HCT116 (cell line): ENCODE data around the gene CDK14. TPM values are rescaled to one million over a fixed set of nuclear protein-coding genes. Genes with fewer than 3 reads are reported as not detected.

ENCODE experiments used
- ATAC-seq: fragments of 200-7000 bp; cut with Tn5 transposase; 2 replicates; pipeline ENCODE4 v1.9.1; 2020; ENCODE audit warnings: mild to moderate bottlenecking, moderate library complexity
- BruUV-seq: library from RNA; stranded (reverse); fragments of 400-500 nt; replicated peaks from 2 replicates; lab custom pipeline; 2021; lab: Mats Ljungman, UMichigan
- CTCF ChIA-PET: fragments of 300-600 bp; sonication (Branson Sonifier 250); formaldehyde crosslinking; loops from one replicate; lab custom pipeline; 2021; ENCODE audit warnings: antibody characterized with exemption; lab: Charles Lee
- POLR2A ChIA-PET: fragments of 300-600, 350-600 bp; sonication (Branson Sonifier 250); formaldehyde crosslinking; loops from one replicate; lab custom pipeline; 2021; ENCODE audit warnings: antibody characterized with exemption; lab: Charles Lee
- RAD21 ChIA-PET, 2 experiments: fragments of 300-600 bp; sonication (Branson Sonifier 250); formaldehyde crosslinking; loops; one replicate each; lab custom pipeline; 2023; ENCODE audit warnings: low total read pairs in 2 of 2; ENCODE audit not compliant: uncharacterized antibody in 2 of 2, unreplicated experiment in 2 of 2, low non-redundant PET in 1 of 2; lab: Charles Lee
- DNase-seq: peaks from one replicate; pipeline ENCODE4 v3.0.0-alpha.2; 2010; ENCODE audit warnings: low read depth, low spot score
- H2AFZ ChIP-seq: fragments of 200-600 bp; shearing (Covaris generic), sonication (generic); 2 replicates; pipeline ENCODE4 v1.6.1; 2017; ENCODE audit warnings: low read depth, mixed run types, mixed read lengths, antibody characterized with exemption, low read length; ENCODE audit not compliant: poor library complexity, severe bottlenecking
- H3K27ac ChIP-seq: 2 replicates; pipeline ENCODE4 v1.5.1; 2012; ENCODE audit warnings: low read depth, low read length
- H3K27me3 ChIP-seq: fragments of 200-600 bp; sonication (generic); 2 replicates; pipeline ENCODE4 v1.6.1; 2016; ENCODE audit warnings: mixed run types, low read length, mixed read lengths; ENCODE audit not compliant: insufficient read depth
- H3K36me3 ChIP-seq, 2 experiments: fragments of 200-500 bp in 1 of 2; fragments of 200-600 bp in 1 of 2; sonication (Bioruptor generic) in 1 of 2; sonication (generic) in 1 of 2; 2 replicates each; pipeline versions ENCODE4 v1.5.1 to v1.6.1; 2014 to 2016; ENCODE audit warnings: low read length in 2 of 2, inconsistent platforms in 1 of 2, mixed read lengths in 1 of 2, mixed run types in 1 of 2; ENCODE audit not compliant: insufficient read depth in 2 of 2, control insufficient read depth in 1 of 2
- H3K4me1 ChIP-seq, 2 experiments: fragments of 200-600 bp in 1 of 2; sonication (generic) in 1 of 2; 2 replicates each; pipeline versions ENCODE4 v1.5.1 to v1.6.1; 2012 to 2017; ENCODE audit warnings: low read length in 2 of 2, inconsistent platforms in 1 of 2, mild to moderate bottlenecking in 1 of 2, mixed read lengths in 1 of 2, mixed run types in 1 of 2, moderate library complexity in 1 of 2; ENCODE audit not compliant: insufficient read depth in 2 of 2, control insufficient read depth in 1 of 2
- H3K4me2 ChIP-seq: fragments of 200-600 bp; sonication (generic); 2 replicates; pipeline ENCODE4 v1.6.1; 2017; ENCODE audit warnings: mixed run types, low read length, mixed read lengths
- H3K4me3 ChIP-seq, 2 experiments: fragments of 200-600 bp in 1 of 2; sonication (generic) in 1 of 2; replicated peaks in 1 of 2; 2 replicates each; pipeline ENCODE4 v1.5.1; 2011 to 2016; ENCODE audit warnings: low read length in 2 of 2, control low read depth in 1 of 2, low read depth in 1 of 2, mild to moderate bottlenecking in 1 of 2, mixed read lengths in 1 of 2, mixed run types in 1 of 2
- H3K79me2 ChIP-seq: fragments of 200-600 bp; sonication (generic); 2 replicates; pipeline ENCODE4 v1.6.1; 2017; ENCODE audit warnings: mild to moderate bottlenecking, mixed run types, low read length, moderate library complexity, mixed read lengths; ENCODE audit not compliant: insufficient read depth
- H3K9ac ChIP-seq: fragments of 200-600 bp; sonication (generic); 2 replicates; pipeline ENCODE4 v1.6.1; 2016; ENCODE audit warnings: low read length, mixed read lengths
- H3K9me2 ChIP-seq: fragments of 200-600 bp; sonication (generic), shearing (Covaris generic); 2 replicates; pipeline ENCODE4 v1.6.1; 2017; ENCODE audit warnings: mixed run types, mild to moderate bottlenecking, moderate library complexity; ENCODE audit not compliant: insufficient read depth
- H3K9me3 ChIP-seq, 2 experiments: fragments of 200-500 bp in 1 of 2; fragments of 200-600 bp in 1 of 2; sonication (Bioruptor generic) in 1 of 2; sonication (generic) in 1 of 2; 2 replicates each; pipeline ENCODE4 v1.6.1; 2014 to 2017; ENCODE audit warnings: low read length in 2 of 2, mixed read lengths in 2 of 2, inconsistent platforms in 1 of 2, low read depth in 1 of 2, mild to moderate bottlenecking in 1 of 2, mixed run types in 1 of 2, moderate library complexity in 1 of 2; ENCODE audit not compliant: control insufficient read depth in 1 of 2, insufficient read depth in 1 of 2
- H4K20me1 ChIP-seq: fragments of 200-600 bp; sonication (generic), shearing (Covaris generic); 2 replicates; pipeline ENCODE4 v1.6.1; 2017; ENCODE audit warnings: mixed run types, mild to moderate bottlenecking, moderate library complexity; ENCODE audit not compliant: insufficient read depth
- CBX3 ChIP-seq: IDR thresholded peaks from 2 replicates; pipeline ENCODE4 v1.6.1; 2012; ENCODE audit warnings: low read depth
- CEBPB ChIP-seq: IDR thresholded peaks from 2 replicates; pipeline ENCODE4 v1.6.1; 2012; ENCODE audit warnings: low read depth
- ELF1 ChIP-seq: IDR thresholded peaks from 2 replicates; pipeline ENCODE4 v1.6.1; 2012; ENCODE audit warnings: low read depth, borderline replicate concordance
- EZH2 ChIP-seq: fragments of 200-600 bp; sonication (generic); IDR thresholded peaks from 2 replicates; pipeline ENCODE4 v1.6.1; 2017; ENCODE audit warnings: antibody characterized with exemption, mixed run types
- FOSL1 ChIP-seq: IDR thresholded peaks from 2 replicates; pipeline ENCODE4 v1.6.1; 2012; ENCODE audit warnings: low read depth
- RAD21 ChIP-seq: IDR thresholded peaks from 2 replicates; pipeline ENCODE4 v1.6.1; 2012; ENCODE audit warnings: low read depth, mild to moderate bottlenecking
- REST ChIP-seq: IDR thresholded peaks from 2 replicates; pipeline ENCODE4 v1.6.1; 2012; ENCODE audit warnings: low read depth
- SP1 ChIP-seq: IDR thresholded peaks from 2 replicates; pipeline ENCODE4 v1.6.1; 2012; ENCODE audit warnings: low read depth
- YY1 ChIP-seq: IDR thresholded peaks from 2 replicates; pipeline ENCODE4 v1.6.1; 2011; ENCODE audit warnings: low read length, low read depth, moderate library complexity, mild to moderate bottlenecking; ENCODE audit not compliant: insufficient replicate concordance; ENCODE audit errors: extremely low read depth
- ZFX ChIP-seq: fragments of 450-650 bp; IDR thresholded peaks from 2 replicates; pipeline ENCODE4 v1.6.1; 2017
- ZNF274 ChIP-seq: fragments of 200-500 bp; sonication (Bioruptor generic); IDR thresholded peaks from 2 replicates; pipeline ENCODE4 v1.6.1; 2014; ENCODE audit warnings: mild to moderate bottlenecking, low read depth, low read length, inconsistent platforms
- intact Hi-C: fragments of 100-400 bp; cut with micrococcal nuclease; formaldehyde crosslinking; loops from 2 replicates; pipeline ENCODE4 v1.10.0; 2022
- total RNA-seq: library from RNA; stranded (reverse); gene quantifications from one replicate; pipeline ENCODE4 v1.2.1, GENCODE V29; 2021; ENCODE audit not compliant: unreplicated experiment
- TF ChIP-seq, protein P1 (sequence below): IDR thresholded peaks from 2 replicates; pipeline ENCODE4 v1.6.1; 2012
- TF ChIP-seq, protein P2 (sequence below): IDR thresholded peaks from 2 replicates; pipeline ENCODE4 v1.6.1; 2011; ENCODE audit warnings: mild to moderate bottlenecking, low read length, moderate library complexity; ENCODE audit not compliant: insufficient replicate concordance; ENCODE audit errors: extremely low read depth

CDK14 gene
- total RNA-seq, 1 experiment from 2014 or later, result 10.2 TPM

DNA sequence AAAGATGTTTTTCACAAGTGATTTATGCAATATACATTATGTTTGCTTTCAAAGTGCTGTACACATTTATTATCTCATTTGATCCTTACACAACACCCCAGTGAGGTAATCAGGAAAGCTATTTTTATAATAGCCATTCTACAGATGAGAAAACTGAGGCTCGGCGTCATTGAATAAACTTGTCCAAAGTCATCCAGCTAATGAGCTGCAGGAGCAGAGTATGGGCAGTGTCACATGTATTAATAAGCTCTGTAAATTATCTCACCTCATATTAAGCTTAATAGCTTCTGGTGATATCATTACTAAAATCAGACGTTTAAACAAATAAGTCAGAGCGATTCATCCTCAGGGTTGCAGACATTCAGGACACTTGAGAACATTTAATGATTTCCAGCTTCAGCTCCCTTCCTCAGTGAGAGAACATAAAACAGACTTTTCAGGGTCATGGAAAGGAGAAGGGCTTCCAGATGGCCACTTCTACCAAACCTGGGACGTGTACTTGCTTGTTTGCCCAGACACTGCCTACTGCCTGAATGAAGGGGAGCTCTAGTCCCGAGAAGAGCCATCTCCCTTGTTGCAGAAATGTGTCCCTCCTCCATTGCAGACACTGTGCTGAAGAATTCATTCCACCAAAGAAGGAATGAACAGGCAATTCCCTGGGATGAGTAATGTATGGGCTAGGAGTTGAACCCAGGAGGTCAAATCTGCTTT, 647.6 kb downstream of the CDK14 start:
- Histone ChIP-seq H2AFZ (no peak overlapping the region), H3K79me2 (no peaks in the 10 kb centered on the region), H3K27ac (no peak overlapping the region), H4K20me1 (no peaks in the 10 kb centered on the region), H3K36me3 (no peaks in the 10 kb centered on the region), H3K4me3 (no peak overlapping the region), H3K4me2 (no peak overlapping the region), H3K9me3 (no peaks in the 10 kb centered on the region), H3K27me3 (no peaks in the 10 kb centered on the region), H3K9ac (no peak overlapping the region), H3K4me1 (peaks cover 2 to 4% of the 10 kb centered on the region in 2 experiments; a peak in 3 of 4 replicates), H3K9me2 (no peaks in the 10 kb centered on the region)
- intact Hi-C loops, result no loop called here
- TF ChIP-seq SP1 (no peak), YY1 (no peak), ZFX (no peak), EZH2 (no peak), REST (no peak), ZNF274 (no peak), FOSL1 (no peak), CBX3 (no peak), ELF1 (no peak), CEBPB (no peak), RAD21 (no peak)
- TF ChIP-seq, protein P1, sequence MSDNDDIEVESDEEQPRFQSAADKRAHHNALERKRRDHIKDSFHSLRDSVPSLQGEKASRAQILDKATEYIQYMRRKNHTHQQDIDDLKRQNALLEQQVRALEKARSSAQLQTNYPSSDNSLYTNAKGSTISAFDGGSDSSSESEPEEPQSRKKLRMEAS, result no peak
- TF ChIP-seq, protein P2, sequence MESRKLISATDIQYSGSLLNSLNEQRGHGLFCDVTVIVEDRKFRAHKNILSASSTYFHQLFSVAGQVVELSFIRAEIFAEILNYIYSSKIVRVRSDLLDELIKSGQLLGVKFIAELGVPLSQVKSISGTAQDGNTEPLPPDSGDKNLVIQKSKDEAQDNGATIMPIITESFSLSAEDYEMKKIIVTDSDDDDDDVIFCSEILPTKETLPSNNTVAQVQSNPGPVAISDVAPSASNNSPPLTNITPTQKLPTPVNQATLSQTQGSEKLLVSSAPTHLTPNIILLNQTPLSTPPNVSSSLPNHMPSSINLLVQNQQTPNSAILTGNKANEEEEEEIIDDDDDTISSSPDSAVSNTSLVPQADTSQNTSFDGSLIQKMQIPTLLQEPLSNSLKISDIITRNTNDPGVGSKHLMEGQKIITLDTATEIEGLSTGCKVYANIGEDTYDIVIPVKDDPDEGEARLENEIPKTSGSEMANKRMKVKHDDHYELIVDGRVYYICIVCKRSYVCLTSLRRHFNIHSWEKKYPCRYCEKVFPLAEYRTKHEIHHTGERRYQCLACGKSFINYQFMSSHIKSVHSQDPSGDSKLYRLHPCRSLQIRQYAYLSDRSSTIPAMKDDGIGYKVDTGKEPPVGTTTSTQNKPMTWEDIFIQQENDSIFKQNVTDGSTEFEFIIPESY, result no peak
- ATAC-seq (no peak), DNase-seq (no peak)
- ChIA-PET POLR2A (no interaction called here), CTCF (no interaction called here), RAD21 (no interaction called here)
- no TSS peak for BruUV-seq
